Measurements from ENCODE around the gene TMEM259.

TMEM259 gene

GRCh38 chr19:1000591-1001537 is 20.1 kb downstream of the TMEM259 start:
- no peak for DNase-seq

GRCh38 chr19:1000095-1000494 is 20.8 kb downstream of the TMEM259 start, which contains the start of gene GRIN3B:
GRIN3B (plus strand) TSS chr19:1000419; CDS start chr19:1000438, 19 bp downstream.
- DNase-seq = peak in 1 of 4 experiments; percentile 49

- no peak for DNase-seq
Observed at GRCh38 chr19:999379-999719, 21.6 kb downstream of the TMEM259 start.

GRCh38 chr19:998064-998463 is 22.9 kb downstream of the TMEM259 start:
- DNase-seq = no peak

GRCh38 chr19:996051-996838 is 24.7 kb downstream of the TMEM259 start:
- DNase-seq = peak in 2 of 4 experiments; percentile 34 to 39

GRCh38 chr19:995051-995827 is 25.7 kb downstream of the TMEM259 start:
- no peak for DNase-seq

GRCh38 chr19:994516-994915 is 26.4 kb downstream of the TMEM259 start:
- no peak for DNase-seq

GRCh38 chr19:993831-994393 is 27.0 kb downstream of the TMEM259 start:
- no peak for DNase-seq

GRCh38 chr19:993361-993830 is 27.5 kb downstream of the TMEM259 start:
- DNase-seq = no peak

- no peak for DNase-seq
Observed at GRCh38 chr19:992670-993055, 28.3 kb downstream of the TMEM259 start.

GRCh38 chr19:991932-992669 is 28.8 kb downstream of the TMEM259 start:
- no peak for DNase-seq

- peak; percentile 43 to 58 (median 52) for DNase-seq
Observed at GRCh38 chr19:991174-991931, 29.6 kb downstream of the TMEM259 start.

GRCh38 chr19:990746-991145 is 30.2 kb downstream of the TMEM259 start:
- DNase-seq = no peak

- no peak for DNase-seq
Observed at GRCh38 chr19:990119-990571, 30.8 kb downstream of the TMEM259 start.

- no peak for DNase-seq
Observed at GRCh38 chr19:989381-990081, 31.4 kb downstream of the TMEM259 start.

GRCh38 chr19:988510-988909 is 32.4 kb downstream of the TMEM259 start:
- DNase-seq = no peak

- no peak for DNase-seq
Observed at GRCh38 chr19:988081-988480, 32.8 kb downstream of the TMEM259 start.

GRCh38 chr19:986083-986482 is 34.8 kb downstream of the TMEM259 start:
- no peak for DNase-seq

GRCh38 chr19:984165-984967 is 36.6 kb downstream of the TMEM259 start, which contains the start of gene WDR18:
WDR18 (plus strand) TSS chr19:984345; CDS start chr19:984354, 9 bp downstream.
- DNase-seq = peak; percentile 74 to 82 (median 77)
